ENCODE results near the gene ZFHX3.

DNA sequence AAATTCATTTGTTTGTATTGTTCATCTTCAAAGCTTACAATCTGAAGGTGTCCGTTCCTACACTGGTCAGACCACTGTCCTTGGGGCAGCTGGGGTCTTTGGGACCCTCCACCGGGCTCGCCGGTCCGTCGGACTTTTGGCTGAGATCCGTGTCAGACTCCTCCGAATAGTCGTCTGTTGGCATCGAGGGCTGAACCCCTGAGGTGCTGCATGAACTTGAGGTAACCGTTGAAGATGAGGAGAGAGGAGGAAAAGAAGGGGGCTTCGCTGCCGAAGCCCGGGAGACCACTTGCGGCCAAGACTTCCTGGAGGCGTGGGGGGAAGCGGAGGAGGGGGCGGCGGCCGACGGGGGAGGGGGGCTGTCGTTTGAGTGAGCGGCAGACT, 260.8 kb downstream of the ZFHX3 start:
- TF ChIP-seq, protein P1, sequence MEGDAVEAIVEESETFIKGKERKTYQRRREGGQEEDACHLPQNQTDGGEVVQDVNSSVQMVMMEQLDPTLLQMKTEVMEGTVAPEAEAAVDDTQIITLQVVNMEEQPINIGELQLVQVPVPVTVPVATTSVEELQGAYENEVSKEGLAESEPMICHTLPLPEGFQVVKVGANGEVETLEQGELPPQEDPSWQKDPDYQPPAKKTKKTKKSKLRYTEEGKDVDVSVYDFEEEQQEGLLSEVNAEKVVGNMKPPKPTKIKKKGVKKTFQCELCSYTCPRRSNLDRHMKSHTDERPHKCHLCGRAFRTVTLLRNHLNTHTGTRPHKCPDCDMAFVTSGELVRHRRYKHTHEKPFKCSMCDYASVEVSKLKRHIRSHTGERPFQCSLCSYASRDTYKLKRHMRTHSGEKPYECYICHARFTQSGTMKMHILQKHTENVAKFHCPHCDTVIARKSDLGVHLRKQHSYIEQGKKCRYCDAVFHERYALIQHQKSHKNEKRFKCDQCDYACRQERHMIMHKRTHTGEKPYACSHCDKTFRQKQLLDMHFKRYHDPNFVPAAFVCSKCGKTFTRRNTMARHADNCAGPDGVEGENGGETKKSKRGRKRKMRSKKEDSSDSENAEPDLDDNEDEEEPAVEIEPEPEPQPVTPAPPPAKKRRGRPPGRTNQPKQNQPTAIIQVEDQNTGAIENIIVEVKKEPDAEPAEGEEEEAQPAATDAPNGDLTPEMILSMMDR (IDR thresholded peaks at IDR 0.05) = no peak
- no peak for TF ChIP-seq POLR2A (IDR thresholded peaks at IDR 0.05)

Measured in testis (tissue), 2 donors.